Neural cell (in vitro differentiated cells): ENCODE data around the gene PPP1R3G. TPM values are rescaled to one million over a fixed set of nuclear protein-coding genes. Genes with fewer than 3 reads are reported as not detected.

Experiments
- H2AFZ ChIP-seq: fragments of 200-600, 300-800 bp; sonication (generic), shearing (Covaris generic); 2 replicates; pipeline ENCODE4 v1.6.0; 2014; ENCODE audit warnings: low read depth, mild to moderate bottlenecking, antibody characterized with exemption, low read length, moderate library complexity
- H3F3A ChIP-seq: fragments of 200-600 bp; shearing (Covaris generic); 2 replicates; pipeline ENCODE4 v1.6.1; 2016; ENCODE audit warnings: mild to moderate bottlenecking, moderate library complexity, mixed read lengths, antibody characterized with exemption, low read length; ENCODE audit not compliant: insufficient read depth, poor library complexity, severe bottlenecking
- H3K27ac ChIP-seq: fragments of 200-600, 300-800 bp; sonication (generic), shearing (Covaris generic); 2 replicates; pipeline ENCODE4 v1.5.1; 2014; ENCODE audit warnings: mild to moderate bottlenecking, low read length, moderate library complexity
- H3K27me3 ChIP-seq: fragments of 300-800, 200-600 bp; sonication (generic), shearing (Covaris generic); 2 replicates; pipeline ENCODE4 v1.6.0; 2014; ENCODE audit warnings: mild to moderate bottlenecking, low read depth, low read length, moderate library complexity; ENCODE audit not compliant: insufficient read depth
- H3K36me3 ChIP-seq: fragments of 300-800, 200-600 bp; sonication (generic), shearing (Covaris generic); 2 replicates; pipeline ENCODE4 v1.5.1; 2014; ENCODE audit warnings: mild to moderate bottlenecking, antibody characterized with exemption, low read length, moderate library complexity; ENCODE audit not compliant: insufficient read depth
- H3K4me2 ChIP-seq: fragments of 300-800, 200-600 bp; sonication (generic), shearing (Covaris generic); 2 replicates; pipeline ENCODE4 v1.6.0; 2014; ENCODE audit warnings: mild to moderate bottlenecking, low read length
- H3K4me3 ChIP-seq: fragments of 300-800, 200-600 bp; sonication (generic), shearing (Covaris generic); 2 replicates; pipeline ENCODE4 v1.5.1; 2014; ENCODE audit warnings: mild to moderate bottlenecking, low read length, moderate library complexity
- H3K79me2 ChIP-seq: fragments of 200-600 bp; shearing (Covaris generic); replicated peaks from 2 replicates; pipeline ENCODE4 v1.6.0; 2014; ENCODE audit warnings: mild to moderate bottlenecking, low read length, moderate library complexity; ENCODE audit not compliant: insufficient read depth
- H3K9ac ChIP-seq: fragments of 300-800, 200-600 bp; sonication (generic), shearing (Covaris generic); 2 replicates; pipeline ENCODE4 v1.6.1; 2016; ENCODE audit warnings: mild to moderate bottlenecking, low read length, mixed read lengths
- H3K9me2 ChIP-seq: fragments of 200-600 bp; shearing (Covaris generic); 2 replicates; pipeline ENCODE4 v1.6.1; 2016; ENCODE audit warnings: mild to moderate bottlenecking, low read length, mixed read lengths; ENCODE audit not compliant: insufficient read depth
- H3K9me3 ChIP-seq: fragments of 200-600, 300-800 bp; sonication (generic), shearing (Covaris generic); 2 replicates; pipeline ENCODE4 v1.6.1; 2016; ENCODE audit warnings: mild to moderate bottlenecking, mixed run types, low read length, moderate library complexity, mixed read lengths
- H4K20me1 ChIP-seq: fragments of 200-600 bp; shearing (Covaris generic); 2 replicates; pipeline ENCODE4 v1.6.1; 2016; ENCODE audit warnings: mild to moderate bottlenecking, mixed run types; ENCODE audit not compliant: insufficient read depth
- CTCF ChIP-seq: fragments of 450-650 bp; IDR thresholded peaks from 2 replicates; pipeline ENCODE4 v1.5.1; 2014; ENCODE audit warnings: antibody characterized with exemption, mild to moderate bottlenecking, moderate library complexity; ENCODE audit not compliant: poor library complexity, severe bottlenecking
- EP300 ChIP-seq: fragments of 450-650 bp; conservative IDR thresholded peaks from 2 replicates; pipeline ENCODE4 v1.6.1; 2014; ENCODE audit warnings: antibody characterized with exemption, mild to moderate bottlenecking, moderate library complexity; ENCODE audit not compliant: poor library complexity, severe bottlenecking
- EZH2 ChIP-seq: fragments of 200-600, 300-800 bp; shearing (Covaris generic), sonication (generic); IDR thresholded peaks from 2 replicates; pipeline ENCODE4 v1.6.1; 2014; ENCODE audit warnings: antibody characterized with exemption, low read length, borderline replicate concordance, mild to moderate bottlenecking; ENCODE audit not compliant: insufficient read depth, poor library complexity, severe bottlenecking
- MXI1 ChIP-seq: fragments of 450-650 bp; conservative IDR thresholded peaks from 2 replicates; pipeline ENCODE4 v1.6.1; 2014; ENCODE audit warnings: antibody characterized with exemption, mild to moderate bottlenecking; ENCODE audit not compliant: poor library complexity, severe bottlenecking
- POLR2AphosphoS5 ChIP-seq: IDR thresholded peaks from 2 replicates; pipeline ENCODE4 v1.6.1; 2012
- RAD21 ChIP-seq: fragments of 450-650 bp; conservative IDR thresholded peaks from 2 replicates; pipeline ENCODE4 v1.6.1; 2014; ENCODE audit warnings: antibody characterized with exemption, mild to moderate bottlenecking, moderate library complexity
- REST ChIP-seq: IDR thresholded peaks from 2 replicates; pipeline ENCODE4 v1.6.1; 2012; ENCODE audit warnings: borderline replicate concordance
- SMC3 ChIP-seq: fragments of 450-650 bp; conservative IDR thresholded peaks from 2 replicates; pipeline ENCODE4 v1.6.1; 2014; ENCODE audit warnings: antibody characterized with exemption, mild to moderate bottlenecking, moderate library complexity; ENCODE audit not compliant: poor library complexity
- TAF1 ChIP-seq: IDR thresholded peaks from 2 replicates; pipeline ENCODE4 v1.6.1; 2012; ENCODE audit warnings: low read depth
- polyA plus RNA-seq: library from polyadenylated mRNA; depleted of rRNA; stranded (reverse); fragments of >200 nt; gene quantifications from 2 replicates; pipeline ENCODE4 v1.2.3, GENCODE V29; 2014

PPP1R3G gene
- polyA plus RNA-seq, 1 donor from 2014 or later: not detected

DNA sequence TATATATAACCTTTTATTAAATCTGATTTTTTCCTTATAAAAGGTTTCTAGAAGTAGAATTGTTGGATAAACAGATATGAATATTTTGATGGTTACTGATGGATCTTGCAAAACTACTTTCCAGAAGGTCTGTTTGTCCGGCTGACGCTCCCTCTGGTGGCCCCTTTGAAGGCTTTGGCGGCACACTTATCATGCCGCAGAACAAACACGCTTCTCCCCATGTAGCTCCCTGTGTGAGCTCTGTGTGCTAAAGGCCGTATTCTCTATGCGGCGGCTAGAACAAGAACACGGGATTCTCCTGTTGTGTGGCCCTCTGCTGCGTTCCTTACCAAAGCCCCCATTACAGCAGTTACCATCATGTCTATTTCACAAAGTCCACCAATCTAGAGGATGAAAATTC lies 30.0 kb downstream of the PPP1R3G start:
- no peak overlapping the region for H3K9ac ChIP-seq
- no peak overlapping the region for H3K4me3 ChIP-seq
- H3F3A ChIP-seq: no peaks in the 10 kb centered on the region
- no peaks in the 10 kb centered on the region for H3K27me3 ChIP-seq
- H3K79me2 ChIP-seq: no peaks in the 10 kb centered on the region
- H2AFZ ChIP-seq: no peak overlapping the region
- no peak overlapping the region for H3K27ac ChIP-seq
- H3K36me3 ChIP-seq: no peaks in the 10 kb centered on the region
- H3K9me2 ChIP-seq: no peaks in the 10 kb centered on the region
- no peak overlapping the region for H3K4me2 ChIP-seq
- TF ChIP-seq POLR2AphosphoS5 (no peak), REST (no peak), SMC3 (no peak), CTCF (no peak), EZH2 (no peak), MXI1 (no peak), RAD21 (no peak), EP300 (no peak), TAF1 (no peak)
- H3K9me3 ChIP-seq: no peaks in the 10 kb centered on the region
- H4K20me1 ChIP-seq: no peaks in the 10 kb centered on the region

- Histone ChIP-seq H4K20me1 (no peaks in the 10 kb centered on the region), H3K9me2 (no peaks in the 10 kb centered on the region), H3K27ac (no peak overlapping the region), H3K4me3 (no peak overlapping the region), H3K27me3 (no peaks in the 10 kb centered on the region), H3K36me3 (no peaks in the 10 kb centered on the region), H3K9ac (no peak overlapping the region), H3K9me3 (no peaks in the 10 kb centered on the region), H3K79me2 (no peaks in the 10 kb centered on the region), H3F3A (no peaks in the 10 kb centered on the region), H3K4me2 (no peak overlapping the region), H2AFZ (no peak overlapping the region)
- TF ChIP-seq EZH2: no peak
- TF ChIP-seq POLR2AphosphoS5: no peak
- no peak for TF ChIP-seq TAF1
- TF ChIP-seq CTCF: no peak
- no peak for TF ChIP-seq SMC3
- TF ChIP-seq EP300: no peak
- no peak for TF ChIP-seq REST
- no peak for TF ChIP-seq MXI1
- TF ChIP-seq RAD21: no peak
Measured at GRCh38 chr6:5116243-5116991, 31.3 kb downstream of the PPP1R3G start.
